Middle frontal gyrus (tissue), 1 donor: ENCODE data around the gene TEPSIN.
"Not testable (repeated sequence)": the region's sequence is repeated elsewhere in the genome, so short reads cannot be mapped to it uniquely, and the experiment has no call there.

Source experiments
- DNase-seq: peaks from one replicate; pipeline ENCODE4 v3.0.0-alpha.2; 2015; ENCODE audit warnings: low spot score; ENCODE audit errors: extremely low spot score

TEPSIN gene

GRCh38 chr17:81236784-81237183 is 2.1 kb downstream of the TEPSIN start:
- no peak for DNase-seq

- no peak for DNase-seq
These were observed 2.8 kb downstream of the TEPSIN start for GRCh38 chr17:81235822-81236740.

- no peak for DNase-seq
These were observed 3.7 kb downstream of the TEPSIN start for GRCh38 chr17:81234940-81235821.

GRCh38 chr17:81234506-81234855 is 4.4 kb downstream of the TEPSIN start:
- DNase-seq, result no peak

GRCh38 chr17:81233811-81234505 is 4.9 kb downstream of the TEPSIN start:
- DNase-seq, result no peak

- no peak for DNase-seq
These were observed 5.5 kb downstream of the TEPSIN start for GRCh38 chr17:81233316-81233715.

- DNase-seq, result no peak
These were observed 6.1 kb downstream of the TEPSIN start for GRCh38 chr17:81232616-81233241.

- no peak for DNase-seq
These were observed 6.9 kb downstream of the TEPSIN start for GRCh38 chr17:81231766-81232581.

- no peak for DNase-seq
These were observed 7.7 kb downstream of the TEPSIN start for GRCh38 chr17:81231121-81231645.

- no peak for DNase-seq
These were observed 8.6 kb downstream of the TEPSIN start for GRCh38 chr17:81230043-81230820.

GRCh38 chr17:81229666-81229920 is 9.3 kb downstream of the TEPSIN start:
- no peak for DNase-seq

GRCh38 chr17:81228834-81229665 is 9.8 kb downstream of the TEPSIN start:
- DNase-seq, result no peak

GRCh38 chr17:81228420-81228819 is 10.4 kb downstream of the TEPSIN start:
- no peak for DNase-seq

- DNase-seq, result not testable (repeated sequence)
These were observed 11.2 kb downstream of the TEPSIN start for GRCh38 chr17:81227630-81228029.

GRCh38 chr17:81223762-81224130 is 15.1 kb downstream of the TEPSIN start:
- DNase-seq, result no peak

GRCh38 chr17:81222906-81223761 is 15.7 kb downstream of the TEPSIN start, which contains the start of gene CEP131:
TSS of gene CEP131 (minus strand) at chr17:81222965. CDS start at chr17:81220056, 2,909 bp downstream.
- peak; percentile 95 for DNase-seq

GRCh38 chr17:81222620-81222905 is 16.3 kb downstream of the TEPSIN start:
- DNase-seq, result no peak
